GM12872 (cell line): ENCODE results near the gene MYL5.

ENCODE experiments used
- CTCF ChIP-seq: IDR thresholded peaks from 3 replicates; pipeline ENCODE4 v1.5.1; 2011; ENCODE audit warnings: low read depth, mild to moderate bottlenecking, low read length, moderate library complexity; ENCODE audit not compliant: insufficient read depth

The MYL5 gene

GRCh38 chr4:648579-649292 lies 25.6 kb upstream of the MYL5 start:
- no peak for TF ChIP-seq CTCF

- TF ChIP-seq CTCF, result no peak
These were observed 25.1 kb upstream of the MYL5 start for GRCh38 chr4:649293-649625.

DNA sequence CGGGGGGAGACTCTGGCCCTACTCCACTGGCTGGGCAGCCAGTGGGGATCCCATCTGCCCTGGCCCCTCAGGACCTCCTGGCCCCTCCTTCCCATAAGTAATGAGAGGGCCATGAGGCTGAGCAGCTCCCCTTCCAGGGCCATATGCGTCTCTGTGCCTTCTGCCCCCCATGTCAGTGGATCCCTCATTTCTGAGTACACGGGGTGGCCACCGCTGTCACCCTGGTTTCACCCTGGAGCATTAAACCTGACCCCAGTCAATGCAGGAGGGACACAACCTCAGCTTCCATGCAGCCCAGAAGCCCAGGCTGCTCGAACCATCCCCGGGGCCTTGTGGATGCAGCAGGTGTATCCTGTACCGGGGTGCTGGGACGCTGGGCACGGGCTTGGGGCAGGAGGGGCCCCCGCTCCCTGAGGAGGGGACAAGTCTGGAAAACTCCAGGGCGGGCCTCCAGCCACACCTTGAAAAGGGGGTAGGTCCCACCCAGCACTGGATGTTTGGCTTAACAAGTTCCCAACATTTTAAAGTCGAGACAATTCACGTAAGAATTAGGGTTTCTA lies 24.5 kb upstream of the MYL5 start:
- no peak for TF ChIP-seq CTCF

DNA sequence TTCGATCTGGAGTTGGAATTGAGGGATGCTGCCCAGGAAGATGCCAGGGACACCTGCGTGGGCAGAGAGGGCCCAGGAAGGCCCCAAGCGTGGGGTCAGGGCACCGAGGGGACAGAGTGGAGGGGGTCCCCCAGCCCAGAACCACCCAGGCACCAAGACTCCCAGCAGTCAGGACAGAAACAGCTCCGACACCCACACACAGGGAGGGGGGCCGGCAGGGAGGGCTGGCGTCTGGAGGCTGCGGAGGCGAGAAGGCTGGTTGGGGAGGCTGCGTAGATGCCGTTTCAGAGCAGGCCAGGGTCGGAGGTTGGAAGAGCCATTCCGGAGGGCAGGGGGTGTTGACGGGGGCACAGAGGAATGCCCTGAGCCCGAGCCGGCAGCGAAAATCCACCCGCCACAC lies 23.9 kb upstream of the MYL5 start:
- no peak for TF ChIP-seq CTCF

- TF ChIP-seq CTCF, result no peak
These were observed 23.1 kb upstream of the MYL5 start for GRCh38 chr4:650951-651883.

- TF ChIP-seq CTCF, result no peak
These were observed 22.3 kb upstream of the MYL5 start for GRCh38 chr4:651884-652642.

DNA sequence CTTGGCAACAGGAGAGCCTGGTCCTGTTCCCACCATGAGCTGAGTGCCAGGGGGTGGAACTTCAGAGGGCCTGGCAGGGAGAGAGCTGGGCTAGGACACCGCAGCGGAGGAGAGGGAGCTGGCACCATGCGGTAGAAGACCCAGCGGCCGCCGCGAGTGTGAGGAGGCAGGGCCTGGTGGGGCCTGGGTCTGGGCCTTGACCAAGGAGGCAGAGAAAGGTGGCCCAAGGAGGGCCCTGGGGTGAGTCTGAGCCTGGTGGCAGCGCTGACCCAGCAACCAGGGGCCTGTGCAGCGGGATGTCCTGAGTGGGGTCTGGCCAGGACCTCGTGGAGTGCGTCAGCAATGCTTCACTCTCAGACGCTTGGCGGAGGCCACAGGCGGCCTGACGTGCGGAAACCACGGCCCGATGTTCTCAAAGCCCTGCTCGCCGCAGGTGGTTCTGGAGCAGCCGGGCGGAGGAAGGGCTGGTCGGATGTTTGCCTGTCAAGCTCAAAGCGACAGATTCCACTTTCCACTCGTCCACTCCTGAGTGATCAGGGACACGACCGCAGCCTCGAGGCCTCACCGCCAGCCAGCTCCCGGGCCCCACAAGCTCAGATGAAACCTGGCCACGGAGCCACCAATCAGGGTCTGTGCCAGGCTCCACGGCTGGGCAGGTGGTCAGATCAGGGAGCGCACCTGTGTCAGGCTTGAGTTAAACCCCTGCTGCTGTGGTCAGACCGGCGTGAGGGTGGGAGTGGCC lies 21.1 kb upstream of the MYL5 start:
- TF ChIP-seq CTCF, result no peak
